RPMI7951 (cell line): ENCODE measurements around the gene PGAP6. TPM values are rescaled to one million over a fixed set of nuclear protein-coding genes. Genes with fewer than 3 reads are reported as not detected.

Source experiments
- DNase-seq: peaks from one replicate; pipeline ENCODE4 v3.0.0-alpha.2; 2012; ENCODE audit warnings: low read depth
- total RNA-seq: library from RNA; depleted of rRNA; stranded (reverse); fragments of >200 nt; shearing (Covaris generic); gene quantifications from 2 replicates; pipeline ENCODE4 v1.2.3, GENCODE V29; 2014; rRNA removed

PGAP6 gene
- total RNA-seq, 1 experiment from 2014 or later: 25.8 TPM

GRCh38 chr16:330741-331140 lies 51.0 kb downstream of the PGAP6 start:
- no peak for DNase-seq

- no peak for DNase-seq
Observed at GRCh38 chr16:325375-326145, 56.2 kb downstream of the PGAP6 start.

- DNase-seq: no peak
Observed at GRCh38 chr16:324451-325334, 57.1 kb downstream of the PGAP6 start.

- no peak for DNase-seq
Observed at GRCh38 chr16:324201-324450, 57.7 kb downstream of the PGAP6 start.

DNA sequence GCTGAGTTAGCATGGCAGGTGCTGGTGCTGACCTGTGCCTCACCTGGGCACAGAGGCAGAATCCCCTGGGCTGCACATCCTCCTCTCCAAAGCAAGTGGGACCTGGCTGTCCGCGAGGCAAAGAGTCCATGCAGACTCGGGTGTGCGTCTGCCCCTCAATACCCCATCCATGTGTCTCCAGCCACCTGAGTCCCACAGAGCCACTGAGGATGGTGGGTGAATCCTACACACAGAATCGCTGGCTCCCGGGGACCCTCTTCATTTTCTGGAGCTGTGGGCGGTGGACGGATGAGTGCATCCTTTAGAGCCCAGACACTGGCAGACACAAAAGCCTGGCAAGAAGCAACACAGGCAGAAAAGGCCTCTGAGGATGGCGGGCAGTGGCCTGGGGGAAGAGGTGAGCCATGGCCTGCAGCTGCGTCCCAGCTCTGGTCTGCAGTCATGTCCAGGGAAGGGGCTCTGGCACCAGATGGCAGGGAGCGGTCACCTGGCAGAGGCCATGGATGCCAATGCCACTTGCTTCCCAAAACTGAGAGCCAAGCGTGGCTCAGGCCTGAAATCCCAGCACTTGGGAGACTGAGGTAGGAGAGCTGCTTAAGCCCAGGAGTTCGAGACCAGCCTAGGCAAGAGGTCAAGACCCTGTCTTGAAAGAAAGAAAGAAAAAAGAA lies 59.2 kb downstream of the PGAP6 start:
- no peak for DNase-seq

GRCh38 chr16:321532-321931 lies 60.2 kb downstream of the PGAP6 start:
- no peak for DNase-seq

Other genes starting within 250 kb of the PGAP6 start
- gene NPRL3, start 243.3 kb downstream of the PGAP6 start, total RNA-seq: 4.6 and 6.0 TPM in 2 replicates
- gene HBZ, start 229.3 kb downstream of the PGAP6 start, total RNA-seq: not detected in 2 replicates
- gene HBM, start 216.0 kb downstream of the PGAP6 start, total RNA-seq: not detected in 2 replicates
- not detected in 2 replicates for gene HBA2, start 209.1 kb downstream of the PGAP6 start, total RNA-seq
- not detected in 2 replicates for gene HBA1, start 205.3 kb downstream of the PGAP6 start, total RNA-seq
- not detected in 2 replicates for gene HBQ1, start 201.5 kb downstream of the PGAP6 start, total RNA-seq
- 16.8 and 17.2 TPM in 2 replicates for gene LUC7L, start 152.5 kb downstream of the PGAP6 start, total RNA-seq
- gene FAM234A, start 147.2 kb downstream of the PGAP6 start, total RNA-seq: 38.1 and 76.0 TPM in 2 replicates
- gene RGS11, start 106.0 kb downstream of the PGAP6 start, total RNA-seq: not detected in 2 replicates
- gene ARHGDIG, start 101.4 kb downstream of the PGAP6 start, total RNA-seq: not detected in 2 replicates
- 0.84 TPM in 1 of 2 replicates, not detected in the other for gene PDIA2, start 98.8 kb downstream of the PGAP6 start, total RNA-seq
- 5.8 and 8.3 TPM in 2 replicates for gene AXIN1, start 29.3 kb downstream of the PGAP6 start, total RNA-seq
- 119 and 138 TPM in 2 replicates for gene MRPL28, start 11.4 kb downstream of the PGAP6 start, total RNA-seq
- 72.3 and 76.0 TPM in 2 replicates for gene NME4, start 15.2 kb upstream of the PGAP6 start, total RNA-seq
- 8.9 and 10.1 TPM in 2 replicates for gene DECR2, start 19.9 kb upstream of the PGAP6 start, total RNA-seq
- gene RAB11FIP3, start 43.7 kb upstream of the PGAP6 start, total RNA-seq: 6.5 and 10.1 TPM in 2 replicates
- 7.1 and 14.9 TPM in 2 replicates for gene CAPN15, start 145.7 kb upstream of the PGAP6 start, total RNA-seq
- gene PRR35, start 178.4 kb upstream of the PGAP6 start, total RNA-seq: not detected in 2 replicates
- 0.24 and 0.29 TPM in 2 replicates for gene NHLRC4, start 185.0 kb upstream of the PGAP6 start, total RNA-seq
- gene PIGQ, start 188.0 kb upstream of the PGAP6 start, total RNA-seq: 14.9 and 16.2 TPM in 2 replicates
- 5.5 and 7.1 TPM in 2 replicates for gene RAB40C, start 208.1 kb upstream of the PGAP6 start, total RNA-seq
- gene WFIKKN1, start 249.0 kb upstream of the PGAP6 start, total RNA-seq: 0.10 TPM in 1 of 2 replicates, not detected in the other